GM21786 (cell line): ENCODE measurements around the gene KCNA5.

Experiments used
- ATAC-seq: cut with Tn5 transposase; IDR thresholded peaks from one replicate; pipeline ENCODE4 v1.9.1; 2021; ENCODE audit not compliant: unreplicated experiment

KCNA5 gene

GRCh38 chr12:5027046-5027821 is 16.4 kb upstream of the KCNA5 start:
- ATAC-seq = no peak

GRCh38 chr12:5030066-5030465 is 13.6 kb upstream of the KCNA5 start:
- ATAC-seq = no peak

GRCh38 chr12:5031242-5031641 is 12.4 kb upstream of the KCNA5 start:
- ATAC-seq = no peak

- no peak for ATAC-seq
These were observed 11.7 kb upstream of the KCNA5 start for GRCh38 chr12:5031958-5032357.

GRCh38 chr12:5032821-5033220 is 10.9 kb upstream of the KCNA5 start:
- ATAC-seq = no peak

GRCh38 chr12:5033883-5034282 is 9.8 kb upstream of the KCNA5 start:
- no peak for ATAC-seq

- ATAC-seq = no peak
These were observed 9.1 kb upstream of the KCNA5 start for GRCh38 chr12:5034603-5035002.

GRCh38 chr12:5035618-5036017 is 8.1 kb upstream of the KCNA5 start:
- no peak for ATAC-seq

- no peak for ATAC-seq
These were observed 7.6 kb upstream of the KCNA5 start for GRCh38 chr12:5036031-5036430.

- no peak for ATAC-seq
These were observed 5.8 kb upstream of the KCNA5 start for GRCh38 chr12:5037795-5038357.

- no peak for ATAC-seq
These were observed 4.8 kb upstream of the KCNA5 start for GRCh38 chr12:5038781-5039311.

GRCh38 chr12:5039815-5040214 is 3.9 kb upstream of the KCNA5 start:
- ATAC-seq = no peak

- ATAC-seq = no peak
These were observed 3.3 kb upstream of the KCNA5 start for GRCh38 chr12:5040368-5040767.

GRCh38 chr12:5044420-5045295 is 979 bp downstream of the KCNA5 start:
- ATAC-seq = no peak

GRCh38 chr12:5047094-5047493 is 3.4 kb downstream of the KCNA5 start:
- ATAC-seq = no peak

- no peak for ATAC-seq
These were observed 4.0 kb downstream of the KCNA5 start for GRCh38 chr12:5047729-5048128.

- no peak for ATAC-seq
These were observed 6.9 kb downstream of the KCNA5 start for GRCh38 chr12:5050542-5050941.

GRCh38 chr12:5051334-5051733 is 7.7 kb downstream of the KCNA5 start:
- ATAC-seq = no peak

GRCh38 chr12:5051913-5052312 is 8.2 kb downstream of the KCNA5 start:
- ATAC-seq = no peak

GRCh38 chr12:5052348-5052747 is 8.7 kb downstream of the KCNA5 start:
- no peak for ATAC-seq

GRCh38 chr12:5059358-5059757 is 15.7 kb downstream of the KCNA5 start:
- ATAC-seq = no peak

- ATAC-seq = no peak
These were observed 17.3 kb downstream of the KCNA5 start for GRCh38 chr12:5060958-5061357.
